ENCODE measurements around the gene TUBB.

DNA sequence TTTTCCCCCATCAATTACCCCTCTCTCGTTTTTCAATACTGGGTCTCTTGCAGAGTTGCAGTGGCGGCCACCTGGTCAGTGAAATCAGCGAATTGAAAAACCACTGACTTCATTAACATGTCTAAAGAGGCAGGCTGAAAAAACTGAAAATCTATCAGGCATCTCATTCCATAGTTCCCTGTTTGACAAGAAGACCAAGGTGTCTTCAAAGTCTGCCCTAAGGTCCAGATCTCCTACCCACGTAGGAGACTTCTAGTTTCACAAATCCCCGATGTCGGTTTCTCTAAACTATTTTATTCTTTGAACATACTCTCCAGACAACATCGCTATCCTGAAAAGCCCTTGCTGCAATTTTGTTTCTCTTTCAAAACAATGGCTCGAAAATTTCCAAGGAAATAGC is 796 bp upstream of the TUBB start:
- TF ChIP-seq MYC (IDR thresholded peaks at IDR 0.05; ENCODE audit: low read depth, low read length) (no peak), MYC (CRISPR knock-in tag; IDR thresholded peaks at IDR 0.05; ENCODE audit: borderline replicate concordance, low read depth) (no peak)
- TF ChIP-seq, protein P1, sequence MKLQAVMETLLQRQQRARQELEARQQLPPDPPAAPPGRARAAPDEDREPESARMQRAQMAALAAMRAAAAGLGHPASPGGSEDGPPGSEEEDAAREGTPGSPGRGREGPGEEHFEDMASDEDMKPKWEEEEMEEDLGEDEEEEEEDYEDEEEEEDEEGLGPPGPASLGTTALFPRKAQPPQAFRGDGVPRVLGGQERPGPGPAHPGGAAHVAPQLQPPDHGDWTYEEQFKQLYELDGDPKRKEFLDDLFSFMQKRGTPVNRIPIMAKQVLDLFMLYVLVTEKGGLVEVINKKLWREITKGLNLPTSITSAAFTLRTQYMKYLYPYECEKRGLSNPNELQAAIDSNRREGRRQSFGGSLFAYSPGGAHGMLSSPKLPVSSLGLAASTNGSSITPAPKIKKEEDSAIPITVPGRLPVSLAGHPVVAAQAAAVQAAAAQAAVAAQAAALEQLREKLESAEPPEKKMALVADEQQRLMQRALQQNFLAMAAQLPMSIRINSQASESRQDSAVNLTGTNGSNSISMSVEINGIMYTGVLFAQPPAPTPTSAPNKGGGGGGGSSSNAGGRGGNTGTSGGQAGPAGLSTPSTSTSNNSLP (IDR thresholded peaks at IDR 0.05; ENCODE audit: borderline replicate concordance, low read depth, low read length), result no peak

Measured in K562 (cell line).